ENCODE results near the gene PDGFC.

DNA sequence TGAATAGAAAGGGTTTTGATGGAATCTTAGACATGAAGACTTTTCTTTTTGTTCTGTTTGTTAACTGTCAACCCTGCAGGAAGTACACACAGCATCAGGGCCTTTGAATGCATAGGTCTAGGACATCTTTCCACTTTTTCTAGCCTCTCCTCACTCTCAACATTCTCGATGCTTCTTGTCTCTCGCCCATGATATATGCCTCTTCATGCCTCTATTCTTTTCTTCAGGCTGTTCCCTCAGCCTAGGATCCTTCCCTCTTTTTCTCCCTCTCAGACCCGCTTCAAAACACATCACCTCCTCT lies 9.6 kb downstream of the PDGFC start:
- TF ChIP-seq GATA3 (IDR thresholded peaks at IDR 0.05; ENCODE audit: low read depth, low read length): no peak
- TF ChIP-seq GATA2 (IDR thresholded peaks at IDR 0.05; ENCODE audit: low read depth, low read length): no peak
